Lung (tissue), 12 donors: ENCODE results near the gene MEIS2. TPM values are rescaled to one million over a fixed set of nuclear protein-coding genes. Genes with fewer than 3 reads are reported as not detected.

Experiments used
- ATAC-seq: fragments of 200-7000 bp; cut with Tn5 transposase; one replicate; pipeline ENCODE4 v1.9.1; 2020; ENCODE audit warnings: moderate number of reproducible peaks; ENCODE audit not compliant: insufficient read depth, low FRiP score
- DNase-seq, 3 donors: peaks; one replicate each; pipeline ENCODE4 v3.0.0-alpha.2; 2013 to 2017
- H3K27ac ChIP-seq, 2 donors: one replicate each; pipeline ENCODE4 v1.5.1; 2013; ENCODE audit warnings: mild to moderate bottlenecking in 2 of 2, moderate library complexity in 2 of 2, control low read depth in 1 of 2, inconsistent platforms in 1 of 2, low read depth in 1 of 2, low read length in 1 of 2
- H3K27me3 ChIP-seq, 3 donors: one replicate each; pipeline ENCODE4 v1.5.1; 2013; ENCODE audit warnings: low read length in 2 of 3; ENCODE audit not compliant: control insufficient read depth in 3 of 3, insufficient read depth in 3 of 3
- H3K36me3 ChIP-seq, 4 donors: one replicate each; pipeline ENCODE4 v1.5.1; 2013; ENCODE audit warnings: low read length in 4 of 4, mild to moderate bottlenecking in 1 of 4, moderate library complexity in 1 of 4; ENCODE audit not compliant: control insufficient read depth in 4 of 4, insufficient read depth in 4 of 4
- H3K4me1 ChIP-seq, 5 donors: one replicate each; pipeline ENCODE4 v1.5.1; 2013; ENCODE audit warnings: low read length in 5 of 5, mild to moderate bottlenecking in 2 of 5, moderate library complexity in 1 of 5; ENCODE audit not compliant: control insufficient read depth in 5 of 5, insufficient read depth in 5 of 5
- H3K4me3 ChIP-seq: one replicate; pipeline ENCODE4 v1.5.1; 2013; ENCODE audit warnings: mild to moderate bottlenecking, control low read depth, moderate library complexity
- H3K9ac ChIP-seq, 2 donors: one replicate each; pipeline ENCODE4 v1.5.1; 2013; ENCODE audit warnings: low read length in 2 of 2, control low read depth in 1 of 2; ENCODE audit not compliant: insufficient read depth in 1 of 2
- H3K9me3 ChIP-seq, 4 donors: one replicate each; pipeline ENCODE4 v1.5.1; 2013; ENCODE audit warnings: low read length in 3 of 4, mild to moderate bottlenecking in 1 of 4, moderate library complexity in 1 of 4; ENCODE audit not compliant: control insufficient read depth in 4 of 4, insufficient read depth in 3 of 4
- CTCF ChIP-seq: IDR thresholded peaks from 2 replicates; pipeline ENCODE4 v1.5.1; 2012; ENCODE audit warnings: mild to moderate bottlenecking; ENCODE audit errors: control extremely low read depth, extremely low read depth
- WGBS, 2 donors: extraction: QIAGEN DNeasy Blood & Tissue Kit; methylation state at CpG; one replicate each; pipeline ENCODE4 v1.1.7; 2013; 5-methylcytosine and 5-hydroxymethylcytosine counted together
- polyA plus RNA-seq, 2 donors: library from polyadenylated mRNA; stranded (reverse); fragments of 200-250 nt; gene quantifications; one replicate each; pipeline ENCODE4 v1.2.1, GENCODE V29; 2013
- total RNA-seq, 2 donors: library from RNA; depleted of rRNA in 1 of 2; stranded (reverse); fragments of >200 nt in 1 of 2; gene quantifications; one replicate each; pipeline ENCODE4 v1.2.1, GENCODE V29; 2014 to 2021
- donor health status: control.
- donor health status: control.
- donor health status: Bipolar disorder and iron deficiency.
- donor health status: healthy.
- donor health status: DM: yes; HTN: yes; CAD: no.

Gene MEIS2
- total and polyA plus RNA-seq, 4 donors: 5.6 to 47.5 (median 13.7) TPM

- 22 to 33% methylated on average over 25 of the region's 25 CpGs for WGBS, 2 donors
- no peak overlapping the region for H3K4me3 ChIP-seq
- ATAC-seq (no peak), DNase-seq (peak in 2 of 3 donors; percentile 13 to 26)
- H3K9me3 ChIP-seq: no peaks in the 10 kb centered on the region
- H3K9ac ChIP-seq: no peak overlapping the region
- no peak for TF ChIP-seq CTCF
- peaks cover 4 to 96% (median 64%) of the 10 kb centered on the region in 3 donors for H3K27me3 ChIP-seq
- no peaks in the 10 kb centered on the region for H3K36me3 ChIP-seq
- no peak overlapping the region for H3K27ac ChIP-seq
- peaks cover 0 to 29% (median 5%) of the 10 kb centered on the region in 5 donors for H3K4me1 ChIP-seq
These were observed 220.7 kb downstream of the MEIS2 start for GRCh38 chr15:36879568-36880222.

GRCh38 chr15:36878684-36879262, 221.6 kb downstream of the MEIS2 start:
- Histone ChIP-seq H3K4me3 (no peak overlapping the region), H3K9me3 (no peaks in the 10 kb centered on the region), H3K27ac (no peak overlapping the region), H3K4me1 (peaks cover 0 to 26% (median 5%) of the 10 kb centered on the region in 5 donors), H3K9ac (no peak overlapping the region), H3K36me3 (no peaks in the 10 kb centered on the region), H3K27me3 (peaks cover 4 to 87% (median 55%) of the 10 kb centered on the region in 3 donors)
- 22 to 40% methylated on average over 12 of the region's 12 CpGs for WGBS, 2 donors
- ATAC-seq (no peak), DNase-seq (no peak)
- no peak for TF ChIP-seq CTCF

GRCh38 chr15:36877796-36878683, 222.3 kb downstream of the MEIS2 start:
- Histone ChIP-seq H3K9ac (no peak overlapping the region), H3K9me3 (no peaks in the 10 kb centered on the region), H3K4me1 (peaks cover 0 to 26% (median 5%) of the 10 kb centered on the region in 5 donors), H3K27ac (no peak overlapping the region), H3K27me3 (peaks cover 4 to 81% (median 50%) of the 10 kb centered on the region in 3 donors), H3K36me3 (no peaks in the 10 kb centered on the region), H3K4me3 (no peak overlapping the region)
- no peak for ATAC-seq
- peak; percentile 28 to 46 (median 42) for DNase-seq
- WGBS, 2 donors: 15 to 30% methylated on average over 31 to 38 of the region's 38 CpGs
- no peak for TF ChIP-seq CTCF
